Measurements from ENCODE around the gene TMEM252.

Gene TMEM252

DNA sequence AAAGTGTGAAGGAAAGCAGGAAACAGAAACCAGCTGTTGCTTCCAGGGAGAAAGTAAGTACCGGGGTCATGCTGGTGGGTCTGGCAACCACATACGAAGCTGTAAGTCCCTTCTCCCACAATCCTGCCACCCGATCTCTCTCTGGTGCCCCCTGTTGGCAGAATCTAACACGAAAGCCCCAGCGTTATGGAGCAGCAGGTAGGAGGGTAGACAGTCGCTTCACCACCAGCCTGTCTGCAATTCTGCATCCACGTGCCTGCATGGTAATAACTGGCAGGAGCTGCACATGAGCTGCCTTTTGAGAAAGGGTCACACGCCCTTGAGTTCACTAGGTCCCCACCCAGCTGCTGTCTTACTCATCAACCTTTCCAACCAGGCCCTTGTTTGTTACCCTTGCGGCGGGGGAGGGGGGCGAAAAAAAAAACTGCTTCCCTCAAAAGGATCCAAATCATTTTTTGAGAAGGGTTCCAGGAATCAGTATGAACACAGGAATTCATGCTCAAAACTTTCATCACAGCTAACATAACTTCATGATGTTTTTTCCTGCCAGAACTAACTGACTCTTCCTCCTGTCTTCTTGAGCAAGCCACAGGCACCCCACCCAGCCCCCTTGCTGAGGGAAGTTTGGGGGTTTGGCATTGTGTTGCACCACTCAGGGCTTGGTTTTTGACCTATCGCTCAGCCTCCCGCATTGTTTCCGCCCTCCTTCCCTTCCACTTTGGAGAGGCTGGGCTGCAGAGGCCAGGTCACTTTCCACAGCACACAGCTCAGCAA lies 19.6 kb upstream of the TMEM252 start:
- H3K27me3 ChIP-seq (ENCODE audit: control insufficient read depth, insufficient read depth, low read length), result peaks cover 52% of the 10 kb centered on the region
- H3K27ac ChIP-seq (ENCODE audit: low read depth, low read length), result no peak overlapping the region
- no peak overlapping the region for H3K9ac ChIP-seq (ENCODE audit: low read length)
- no peaks in the 10 kb centered on the region for H3K36me3 ChIP-seq (ENCODE audit: control insufficient read depth, insufficient read depth, low read length)
- no peak overlapping the region for H3K4me3 ChIP-seq (ENCODE audit: low read depth, low read length)
- H3K4me1 ChIP-seq (ENCODE audit: control insufficient read depth, insufficient read depth, low read length), result peaks cover 17% of the 10 kb centered on the region
- H3K9me3 ChIP-seq (ENCODE audit: control insufficient read depth, insufficient read depth, low read depth, low read length), result no peaks in the 10 kb centered on the region

DNA sequence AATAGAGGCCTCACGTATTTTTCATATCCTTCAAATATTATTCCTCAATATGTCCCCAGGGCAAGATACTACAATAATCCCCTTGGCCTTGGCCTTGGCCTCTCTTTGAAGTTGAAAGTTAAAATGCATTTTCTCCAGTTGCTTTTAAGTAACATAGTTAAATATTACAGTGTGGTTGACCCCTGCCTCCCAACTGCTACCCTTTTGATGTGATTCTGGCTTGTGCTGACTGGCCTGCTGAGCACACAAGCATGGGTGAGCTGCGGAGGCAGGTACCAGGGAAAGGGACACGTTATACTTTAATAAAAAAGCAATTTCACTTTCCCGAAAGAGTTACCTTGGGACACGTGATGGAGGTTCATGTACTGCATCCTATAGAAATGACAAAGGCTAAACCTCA lies 17.9 kb upstream of the TMEM252 start:
- H3K27me3 ChIP-seq (ENCODE audit: control insufficient read depth, insufficient read depth, low read length), result peaks cover 46% of the 10 kb centered on the region

DNA sequence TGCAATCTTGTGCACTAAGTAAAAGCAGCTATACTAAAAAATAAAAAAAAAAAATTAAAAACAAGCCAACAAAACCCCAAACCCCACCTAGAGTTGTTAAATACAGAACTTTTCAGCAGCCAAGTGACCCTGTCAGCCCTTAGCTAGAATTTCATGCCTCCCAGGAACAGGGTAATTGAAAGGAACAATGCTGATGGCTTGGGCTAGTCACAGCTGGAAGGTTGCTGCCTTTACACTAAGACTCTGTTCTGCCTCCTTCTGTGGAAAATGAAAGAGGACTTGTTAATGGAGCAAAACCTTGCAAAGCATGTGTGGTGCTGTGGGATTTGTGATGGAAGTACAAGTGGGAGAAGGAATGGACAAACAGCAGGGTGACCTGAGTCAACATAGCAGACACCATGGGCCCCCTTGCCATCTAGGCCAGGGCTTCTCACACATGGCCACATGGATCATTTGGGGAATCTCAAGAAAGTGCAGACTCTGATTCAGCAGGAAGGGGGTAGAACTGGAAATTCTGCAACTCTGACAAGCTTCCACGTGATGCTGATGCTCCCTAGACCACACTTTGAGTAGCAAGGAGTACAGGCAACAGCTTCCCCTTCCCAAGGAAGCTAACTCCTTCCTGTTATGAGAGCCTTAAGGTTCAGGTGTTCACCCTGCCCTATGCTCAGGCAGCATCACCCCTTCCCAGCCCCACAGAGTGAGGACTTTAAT lies 14.9 kb upstream of the TMEM252 start:
- Histone ChIP-seq H3K9me3 (ENCODE audit: control insufficient read depth, insufficient read depth, low read depth, low read length) (no peaks in the 10 kb centered on the region), H3K4me1 (ENCODE audit: control insufficient read depth, insufficient read depth, low read length) (peaks cover 5% of the 10 kb centered on the region), H3K36me3 (ENCODE audit: control insufficient read depth, insufficient read depth, low read length) (no peaks in the 10 kb centered on the region), H3K27me3 (ENCODE audit: control insufficient read depth, insufficient read depth, low read length) (peaks cover 45% of the 10 kb centered on the region), H3K4me3 (ENCODE audit: low read depth, low read length) (no peak overlapping the region), H3K27ac (ENCODE audit: low read depth, low read length) (no peak overlapping the region), H3K9ac (ENCODE audit: low read length) (no peak overlapping the region)

More for the DNA sequence above, 17.9 kb upstream of the TMEM252 start:
- no peaks in the 10 kb centered on the region for H3K9me3 ChIP-seq (ENCODE audit: control insufficient read depth, insufficient read depth, low read depth, low read length)
- no peak overlapping the region for H3K27ac ChIP-seq (ENCODE audit: low read depth, low read length)
- no peaks in the 10 kb centered on the region for H3K36me3 ChIP-seq (ENCODE audit: control insufficient read depth, insufficient read depth, low read length)
- peaks cover 17% of the 10 kb centered on the region for H3K4me1 ChIP-seq (ENCODE audit: control insufficient read depth, insufficient read depth, low read length)
- no peak overlapping the region for H3K4me3 ChIP-seq (ENCODE audit: low read depth, low read length)
- no peak overlapping the region for H3K9ac ChIP-seq (ENCODE audit: low read length)

DNA sequence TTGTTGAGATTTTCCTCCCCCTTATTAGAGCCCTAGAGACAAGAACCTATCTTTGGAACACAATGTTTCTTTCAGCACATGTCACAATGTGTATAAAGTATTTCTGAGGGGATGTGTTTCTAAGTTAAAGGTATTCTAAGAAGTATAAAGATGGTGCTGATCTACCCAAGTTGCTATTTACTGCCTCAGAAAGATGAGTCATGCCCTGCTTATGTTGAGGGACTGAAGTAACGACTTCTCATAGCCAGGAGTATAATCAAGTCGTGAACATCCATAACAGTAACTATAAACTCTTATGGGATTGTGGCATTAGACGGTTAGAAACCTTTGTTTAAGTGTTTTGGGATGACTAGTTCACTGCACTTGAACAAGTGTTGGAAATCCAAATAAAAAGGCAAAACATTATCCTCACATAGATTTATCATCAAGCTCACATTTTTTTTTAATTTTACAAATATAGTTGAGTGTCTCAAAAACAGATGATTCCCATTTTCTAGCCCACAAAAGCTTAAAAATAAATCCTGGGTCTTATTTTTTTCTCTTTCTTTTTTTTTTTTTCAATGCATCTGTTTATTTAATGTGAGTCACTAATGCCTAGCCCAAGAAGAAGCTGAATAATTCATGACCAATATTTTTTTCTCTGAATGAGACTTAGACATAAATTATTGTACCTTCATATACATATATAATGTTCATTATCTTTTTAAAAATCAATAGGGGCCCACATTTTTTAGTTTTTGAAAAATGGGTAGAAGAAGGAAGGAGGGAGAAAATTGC lies 12.2 kb upstream of the TMEM252 start:
- H3K27me3 ChIP-seq (ENCODE audit: control insufficient read depth, insufficient read depth, low read length), result peaks cover 37% of the 10 kb centered on the region
- H3K4me1 ChIP-seq (ENCODE audit: control insufficient read depth, insufficient read depth, low read length), result no peaks in the 10 kb centered on the region
- no peak overlapping the region for H3K9ac ChIP-seq (ENCODE audit: low read length)
- no peaks in the 10 kb centered on the region for H3K36me3 ChIP-seq (ENCODE audit: control insufficient read depth, insufficient read depth, low read length)
- H3K9me3 ChIP-seq (ENCODE audit: control insufficient read depth, insufficient read depth, low read depth, low read length), result no peaks in the 10 kb centered on the region
- H3K4me3 ChIP-seq (ENCODE audit: low read depth, low read length), result no peak overlapping the region
- no peak overlapping the region for H3K27ac ChIP-seq (ENCODE audit: low read depth, low read length)

DNA sequence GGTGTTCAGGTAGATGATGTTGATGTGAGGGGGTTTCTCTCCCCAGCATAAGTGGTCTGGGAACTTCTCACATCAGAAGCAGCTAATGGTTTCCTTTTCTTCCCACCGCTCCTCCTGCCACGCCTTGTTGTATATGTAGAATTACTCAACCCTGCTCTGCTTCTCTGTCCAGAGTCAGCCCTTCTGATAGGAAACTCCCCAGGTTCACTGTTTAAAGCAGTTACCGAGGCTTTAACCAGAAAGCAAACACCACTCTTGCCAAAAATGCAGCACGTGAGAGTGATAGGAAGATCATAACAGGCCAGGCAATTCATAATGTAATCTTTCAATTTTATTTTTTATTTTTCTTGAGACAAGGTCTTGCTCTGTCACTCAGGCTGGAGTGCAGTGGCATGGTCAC lies 10.5 kb upstream of the TMEM252 start:
- Histone ChIP-seq H3K27ac (ENCODE audit: low read depth, low read length) (no peak overlapping the region), H3K9me3 (ENCODE audit: control insufficient read depth, insufficient read depth, low read depth, low read length) (no peaks in the 10 kb centered on the region), H3K27me3 (ENCODE audit: control insufficient read depth, insufficient read depth, low read length) (peaks cover 33% of the 10 kb centered on the region; the same call in 1 of the 2 replicates), H3K4me1 (ENCODE audit: control insufficient read depth, insufficient read depth, low read length) (no peaks in the 10 kb centered on the region), H3K4me3 (ENCODE audit: low read depth, low read length) (no peak overlapping the region), H3K36me3 (ENCODE audit: control insufficient read depth, insufficient read depth, low read length) (no peaks in the 10 kb centered on the region), H3K9ac (ENCODE audit: low read length) (no peak overlapping the region)

DNA sequence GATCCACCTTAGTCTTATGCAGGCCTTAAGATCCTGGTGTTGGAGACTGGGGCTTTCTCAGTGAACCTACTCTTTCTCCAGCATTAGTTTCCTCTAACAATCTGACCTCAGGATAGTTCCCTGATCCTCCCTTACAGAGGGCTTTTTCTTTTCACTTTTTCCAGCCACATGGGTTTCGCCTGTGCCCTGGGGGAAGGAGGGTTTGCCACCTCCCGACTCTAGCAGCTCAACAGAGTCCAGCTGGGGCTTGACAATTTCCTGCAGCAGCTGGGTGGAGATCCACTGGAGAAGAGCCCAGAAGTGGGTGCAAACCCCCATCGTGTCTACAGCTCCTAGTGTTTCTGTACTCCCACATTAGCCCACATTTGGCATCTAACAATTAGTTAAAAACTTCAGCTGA lies 7.6 kb upstream of the TMEM252 start:
- H3K4me1 ChIP-seq (ENCODE audit: control insufficient read depth, insufficient read depth, low read length), result no peaks in the 10 kb centered on the region

DNA sequence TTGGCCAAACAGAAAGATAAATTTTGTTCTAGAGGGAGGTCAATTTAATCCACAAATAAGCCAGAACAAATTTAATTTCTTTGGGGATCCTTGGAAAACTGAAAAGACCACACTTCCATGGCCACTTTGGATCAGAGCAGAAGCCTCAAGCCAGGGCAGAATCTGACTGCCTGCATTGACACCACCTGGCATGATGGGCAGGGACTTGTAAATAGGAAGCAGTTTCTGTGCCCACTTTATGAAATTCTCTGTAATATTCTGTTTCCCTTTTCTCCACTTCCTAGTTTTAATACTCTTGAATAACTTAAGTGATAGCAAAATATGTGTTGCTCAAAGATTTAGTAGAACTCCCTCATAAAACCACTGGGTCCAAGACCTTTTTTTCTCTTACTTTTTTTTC lies 6.7 kb upstream of the TMEM252 start:
- Histone ChIP-seq H3K27me3 (ENCODE audit: control insufficient read depth, insufficient read depth, low read length) (peaks cover 49% of the 10 kb centered on the region), H3K4me3 (ENCODE audit: low read depth, low read length) (no peak overlapping the region), H3K27ac (ENCODE audit: low read depth, low read length) (no peak overlapping the region), H3K9ac (ENCODE audit: low read length) (no peak overlapping the region), H3K36me3 (ENCODE audit: control insufficient read depth, insufficient read depth, low read length) (no peaks in the 10 kb centered on the region), H3K9me3 (ENCODE audit: control insufficient read depth, insufficient read depth, low read depth, low read length) (no peaks in the 10 kb centered on the region), H3K4me1 (ENCODE audit: control insufficient read depth, insufficient read depth, low read length) (no peaks in the 10 kb centered on the region)

More for the DNA sequence above, 7.6 kb upstream of the TMEM252 start:
- H3K9me3 ChIP-seq (ENCODE audit: control insufficient read depth, insufficient read depth, low read depth, low read length), result no peaks in the 10 kb centered on the region
- H3K36me3 ChIP-seq (ENCODE audit: control insufficient read depth, insufficient read depth, low read length), result no peaks in the 10 kb centered on the region
- H3K4me3 ChIP-seq (ENCODE audit: low read depth, low read length), result no peak overlapping the region
- no peak overlapping the region for H3K27ac ChIP-seq (ENCODE audit: low read depth, low read length)
- H3K9ac ChIP-seq (ENCODE audit: low read length), result no peak overlapping the region
- peaks cover 41% of the 10 kb centered on the region for H3K27me3 ChIP-seq (ENCODE audit: control insufficient read depth, insufficient read depth, low read length)

DNA sequence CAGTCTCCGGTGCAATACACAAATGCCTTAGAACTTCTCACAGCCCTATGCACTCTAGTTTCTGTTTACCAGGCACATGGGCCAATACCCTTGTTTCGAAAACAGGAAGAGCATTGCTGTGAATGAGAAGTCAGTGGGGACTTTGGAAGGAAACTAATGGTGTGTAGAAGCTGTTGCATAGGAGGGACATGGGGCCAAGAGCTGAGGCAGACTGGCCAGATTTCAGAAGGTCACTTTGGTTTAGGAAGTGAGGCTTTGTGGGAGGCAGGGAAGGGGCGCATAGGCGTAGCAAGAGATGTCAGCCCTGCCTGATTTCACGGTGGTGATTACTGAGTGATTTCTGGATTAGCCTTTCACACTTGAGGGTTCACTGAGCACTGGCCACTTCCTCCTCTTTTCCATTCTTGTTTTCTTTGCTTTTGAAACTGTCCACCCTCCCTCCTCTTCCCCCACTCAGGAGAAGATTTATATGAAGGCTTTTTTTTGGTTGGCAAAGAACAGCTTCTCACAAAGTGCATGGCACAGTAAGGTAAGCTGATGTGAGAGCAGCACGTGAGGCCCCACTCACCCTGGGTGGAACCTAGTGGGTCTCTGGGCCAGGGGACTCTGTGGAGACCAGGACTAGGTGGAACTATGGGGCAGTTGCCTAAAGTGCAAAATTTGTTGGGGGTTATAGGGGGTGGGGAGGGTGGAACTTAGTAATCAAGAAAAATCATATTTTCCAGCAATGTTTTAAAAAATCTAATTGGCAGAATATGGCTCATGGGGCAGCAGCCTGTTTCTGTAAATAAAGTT lies 6.1 kb upstream of the TMEM252 start:
- no peaks in the 10 kb centered on the region for H3K4me1 ChIP-seq (ENCODE audit: control insufficient read depth, insufficient read depth, low read length)
- H3K4me3 ChIP-seq (ENCODE audit: low read depth, low read length), result no peak overlapping the region

DNA sequence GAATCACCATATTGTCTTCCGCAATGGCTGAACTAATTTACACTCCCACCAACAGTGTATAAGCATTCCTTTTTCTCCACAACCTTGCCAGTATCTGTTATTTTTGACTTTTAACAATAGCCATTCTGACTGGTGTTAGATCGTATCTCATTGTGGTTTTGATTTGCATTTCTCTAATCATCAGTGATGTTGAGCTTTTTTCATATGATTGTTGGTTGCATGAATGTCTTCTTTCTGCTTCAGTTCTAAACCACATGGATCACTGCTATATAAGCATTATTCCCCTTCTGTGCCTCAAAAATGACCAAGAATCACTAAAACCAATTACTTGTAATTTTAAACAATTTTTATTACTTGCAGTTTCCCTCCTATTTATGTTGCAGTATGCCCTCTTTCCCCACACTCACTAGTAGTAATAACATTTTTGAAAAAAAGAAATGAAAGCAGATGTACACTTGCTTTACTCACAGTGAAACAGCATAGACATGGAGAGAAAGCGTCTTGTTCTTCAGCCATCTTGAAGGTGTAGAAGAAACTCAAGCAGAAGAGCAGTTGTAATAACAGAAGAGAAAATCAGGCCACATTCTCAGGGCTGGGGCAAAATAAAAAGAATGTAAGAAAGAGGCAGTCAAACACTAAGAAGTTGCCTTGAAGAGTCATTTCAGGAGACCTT lies 4.5 kb upstream of the TMEM252 start:
- Histone ChIP-seq H3K9me3 (ENCODE audit: control insufficient read depth, insufficient read depth, low read depth, low read length) (no peaks in the 10 kb centered on the region), H3K27ac (ENCODE audit: low read depth, low read length) (no peak overlapping the region), H3K4me1 (ENCODE audit: control insufficient read depth, insufficient read depth, low read length) (no peaks in the 10 kb centered on the region), H3K36me3 (ENCODE audit: control insufficient read depth, insufficient read depth, low read length) (no peaks in the 10 kb centered on the region), H3K27me3 (ENCODE audit: control insufficient read depth, insufficient read depth, low read length) (peaks cover 67% of the 10 kb centered on the region), H3K4me3 (ENCODE audit: low read depth, low read length) (no peak overlapping the region), H3K9ac (ENCODE audit: low read length) (no peak overlapping the region)

More for the DNA sequence above, 6.1 kb upstream of the TMEM252 start:
- Histone ChIP-seq H3K27ac (ENCODE audit: low read depth, low read length) (no peak overlapping the region), H3K9ac (ENCODE audit: low read length) (no peak overlapping the region), H3K36me3 (ENCODE audit: control insufficient read depth, insufficient read depth, low read length) (no peaks in the 10 kb centered on the region), H3K9me3 (ENCODE audit: control insufficient read depth, insufficient read depth, low read depth, low read length) (no peaks in the 10 kb centered on the region), H3K27me3 (ENCODE audit: control insufficient read depth, insufficient read depth, low read length) (peaks cover 55% of the 10 kb centered on the region)

DNA sequence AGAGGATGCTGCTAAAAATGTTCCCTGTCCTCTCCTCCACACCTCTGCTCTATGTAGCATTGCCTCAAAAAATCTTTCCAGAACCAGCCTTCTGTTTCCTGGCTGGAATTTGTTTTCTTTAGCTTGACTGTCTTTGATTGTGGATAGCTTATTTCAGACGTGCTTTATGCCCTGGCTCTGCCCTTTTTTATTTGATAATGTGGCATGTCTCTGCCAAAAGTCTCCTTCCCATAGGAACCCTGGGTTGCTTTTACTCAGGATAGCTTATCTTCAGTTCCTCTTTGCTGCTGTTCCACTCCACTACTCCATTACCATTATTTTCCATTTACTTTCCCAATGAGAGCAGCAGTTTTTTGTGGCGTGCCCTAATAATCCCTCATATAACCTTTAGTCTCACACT lies 885 bp upstream of the TMEM252 start:
- H3K4me1 ChIP-seq (ENCODE audit: control insufficient read depth, insufficient read depth, low read length), result no peaks in the 10 kb centered on the region
- H3K36me3 ChIP-seq (ENCODE audit: control insufficient read depth, insufficient read depth, low read length), result no peaks in the 10 kb centered on the region
- H3K9me3 ChIP-seq (ENCODE audit: control insufficient read depth, insufficient read depth, low read depth, low read length), result no peaks in the 10 kb centered on the region
- H3K9ac ChIP-seq (ENCODE audit: low read length), result no peak overlapping the region
- H3K4me3 ChIP-seq (ENCODE audit: low read depth, low read length), result no peak overlapping the region
- no peak overlapping the region for H3K27ac ChIP-seq (ENCODE audit: low read depth, low read length)
- H3K27me3 ChIP-seq (ENCODE audit: control insufficient read depth, insufficient read depth, low read length), result peaks cover 74% of the 10 kb centered on the region

Data from HUES6 (cell line).